ENCODE data around the gene PRR33.

The PRR33 gene

GRCh38 chr11:1931341-1932104 lies 39.8 kb upstream of the PRR33 start:
- no peak overlapping the region for H3K4me3 ChIP-seq (ENCODE audit: low read depth, low read length)
- no peak for DNase-seq (ENCODE audit: low read depth)
- TF ChIP-seq CTCF (IDR thresholded peaks at IDR 0.05; ENCODE audit: control insufficient read depth, extremely low read depth, insufficient read depth) = no peak

GRCh38 chr11:1930462-1930830 lies 38.8 kb upstream of the PRR33 start:
- H3K4me3 ChIP-seq (ENCODE audit: low read depth, low read length) = no peak overlapping the region
- TF ChIP-seq CTCF (IDR thresholded peaks at IDR 0.05; ENCODE audit: control insufficient read depth, extremely low read depth, insufficient read depth) = no peak
- DNase-seq (ENCODE audit: low read depth) = no peak

- no peak overlapping the region for H3K4me3 ChIP-seq (ENCODE audit: low read depth, low read length)
- no peak for DNase-seq (ENCODE audit: low read depth)
- no peak for TF ChIP-seq CTCF (IDR thresholded peaks at IDR 0.05; ENCODE audit: control insufficient read depth, extremely low read depth, insufficient read depth)
Observed at GRCh38 chr11:1929621-1930461, 38.1 kb upstream of the PRR33 start.

- no peak for TF ChIP-seq CTCF (IDR thresholded peaks at IDR 0.05; ENCODE audit: control insufficient read depth, extremely low read depth, insufficient read depth)
- DNase-seq (ENCODE audit: low read depth) = no peak
- H3K4me3 ChIP-seq (ENCODE audit: low read depth, low read length) = no peak overlapping the region
Observed at GRCh38 chr11:1928891-1929541, 37.3 kb upstream of the PRR33 start.

- TF ChIP-seq CTCF (IDR thresholded peaks at IDR 0.05; ENCODE audit: control insufficient read depth, extremely low read depth, insufficient read depth) = no peak
- no peak overlapping the region for H3K4me3 ChIP-seq (ENCODE audit: low read depth, low read length)
- no peak for DNase-seq (ENCODE audit: low read depth)
Observed at GRCh38 chr11:1928470-1928890, 36.8 kb upstream of the PRR33 start.

GRCh38 chr11:1927848-1928469 lies 36.3 kb upstream of the PRR33 start:
- TF ChIP-seq CTCF (IDR thresholded peaks at IDR 0.05; ENCODE audit: control insufficient read depth, extremely low read depth, insufficient read depth) = no peak
- no peak overlapping the region for H3K4me3 ChIP-seq (ENCODE audit: low read depth, low read length)
- no peak for DNase-seq (ENCODE audit: low read depth)

Measured in LNCaP clone FGC (cell line).